OCI-LY3 (cell line): ENCODE measurements around the gene LRRC4B.
A peak's percentile ranks its signal among the peaks of the same experiment; 100 is the strongest.

ENCODE experiments used
- H2AFZ ChIP-seq: fragments of 200-600, 300-600 bp; shearing (Covaris generic); 2 replicates; pipeline ENCODE4 v1.6.0; 2014; ENCODE audit warnings: antibody characterized with exemption, low read depth, low read length
- H3K27ac ChIP-seq: fragments of 200-600, 300-600 bp; sonication (generic); 2 replicates; pipeline ENCODE4 v1.5.1; 2014; ENCODE audit warnings: mild to moderate bottlenecking, low read length, moderate library complexity, mixed read lengths
- H3K27me3 ChIP-seq: fragments of 200-600, 300-600 bp; sonication (generic); 2 replicates; pipeline ENCODE4 v1.6.1; 2014; ENCODE audit warnings: low read depth, low read length, mixed read lengths
- H3K36me3 ChIP-seq: fragments of 200-600, 300-600 bp; sonication (generic); replicated peaks from 2 replicates; pipeline ENCODE3; 2014; ENCODE audit warnings: low read depth, low read length, mixed read lengths
- H3K4me1 ChIP-seq: fragments of 300-600, 200-600 bp; sonication (generic); 2 replicates; pipeline ENCODE4 v1.6.1; 2014; ENCODE audit warnings: low read length, mixed read lengths
- H3K4me2 ChIP-seq: fragments of 200-600, 300-600 bp; sonication (generic); 2 replicates; pipeline ENCODE4 v1.6.1; 2014; ENCODE audit warnings: low read length, mixed read lengths
- H3K4me3 ChIP-seq: fragments of 300-600, 200-600 bp; sonication (generic); 2 replicates; pipeline ENCODE4 v1.5.1; 2014; ENCODE audit warnings: antibody characterized with exemption, mild to moderate bottlenecking, low read length, moderate library complexity
- H3K79me2 ChIP-seq: fragments of 300-600, 200-600 bp; shearing (Covaris generic); 2 replicates; pipeline ENCODE4 v1.6.1; 2014; ENCODE audit warnings: mild to moderate bottlenecking, low read length, mixed read lengths
- H3K9ac ChIP-seq: fragments of 300-600, 200-600 bp; shearing (Covaris generic); 2 replicates; pipeline ENCODE4 v1.6.0; 2014; ENCODE audit warnings: mild to moderate bottlenecking, low read length, moderate library complexity
- H3K9me3 ChIP-seq: fragments of 200-600, 300-600 bp; shearing (Covaris generic); 2 replicates; pipeline ENCODE4 v1.6.1; 2014; ENCODE audit warnings: low read length, mixed read lengths; ENCODE audit not compliant: insufficient read depth
- H4K20me1 ChIP-seq: fragments of 200-600, 300-600 bp; sonication (generic); 2 replicates; pipeline ENCODE4 v1.6.1; 2016; ENCODE audit warnings: low read length, mixed read lengths; ENCODE audit not compliant: insufficient read depth
- CTCF ChIP-seq: fragments of 200-600, 300-600 bp; sonication (generic); IDR thresholded peaks from 2 replicates; pipeline ENCODE4 v1.5.1; 2014; ENCODE audit warnings: antibody characterized with exemption, low read length, low read depth
- EZH2phosphoT487 ChIP-seq: fragments of 200-600 bp; shearing (Covaris generic); IDR thresholded peaks from 2 replicates; pipeline ENCODE4 v1.6.1; 2018; ENCODE audit warnings: antibody characterized with exemption, mixed run types, low read depth

LRRC4B gene

GRCh38 chr19:50569938-50570540 lies 1.8 kb upstream of the LRRC4B start:
- TF ChIP-seq CTCF (no peak), EZH2phosphoT487 (no peak)
- no peak overlapping the region for H3K9ac ChIP-seq

GRCh38 chr19:50568728-50569698 lies 778 bp upstream of the LRRC4B start:
- no peak overlapping the region for H3K4me3 ChIP-seq
- H3K27me3 ChIP-seq: peaks cover 21% of the 10 kb centered on the region
- no peak overlapping the region for H2AFZ ChIP-seq
- H3K9me3 ChIP-seq: no peaks in the 10 kb centered on the region
- no peaks in the 10 kb centered on the region for H3K36me3 ChIP-seq
- H3K27ac ChIP-seq: no peak overlapping the region
- H3K9ac ChIP-seq: no peak overlapping the region
- no peaks in the 10 kb centered on the region for H4K20me1 ChIP-seq
- TF ChIP-seq EZH2phosphoT487 (no peak), CTCF (no peak)
- H3K4me2 ChIP-seq: no peak overlapping the region
- peaks cover 35% of the 10 kb centered on the region for H3K4me1 ChIP-seq
- no peaks in the 10 kb centered on the region for H3K79me2 ChIP-seq

More at GRCh38 chr19:50569938-50570540, 1.8 kb upstream of the LRRC4B start:
- Histone ChIP-seq H3K4me3 (no peak overlapping the region), H2AFZ (no peak overlapping the region), H4K20me1 (no peaks in the 10 kb centered on the region), H3K27me3 (peaks cover 12% of the 10 kb centered on the region), H3K79me2 (no peaks in the 10 kb centered on the region), H3K9me3 (no peaks in the 10 kb centered on the region), H3K4me1 (peaks cover 28% of the 10 kb centered on the region), H3K36me3 (no peaks in the 10 kb centered on the region), H3K4me2 (no peak overlapping the region), H3K27ac (no peak overlapping the region)

GRCh38 chr19:50567052-50567841 lies 988 bp downstream of the LRRC4B start:
- peak overlapping the region; percentile 89 for H3K9ac ChIP-seq
- no peaks in the 10 kb centered on the region for H3K36me3 ChIP-seq
- no peak for TF ChIP-seq CTCF
- TF ChIP-seq EZH2phosphoT487: no peak
- H3K27ac ChIP-seq: peak overlapping the region; percentile 58; the same call in 1 of the 2 replicates
- H3K9me3 ChIP-seq: no peaks in the 10 kb centered on the region
- peaks cover 22% of the 10 kb centered on the region for H3K27me3 ChIP-seq
- H2AFZ ChIP-seq: no peak overlapping the region
- peaks cover 37% of the 10 kb centered on the region for H3K4me1 ChIP-seq
- no peaks in the 10 kb centered on the region for H4K20me1 ChIP-seq
- H3K4me2 ChIP-seq: peak overlapping the region; percentile 82
- peak overlapping the region; percentile 83 for H3K4me3 ChIP-seq
- no peaks in the 10 kb centered on the region for H3K79me2 ChIP-seq
